Stimulated activated CD8-positive, alpha-beta memory T cell treated with anti-CD3 and anti-CD28 coated beads, Interleukin-7, amount 100 ng/mL, for 1 hour (primary cell): Measurements from ENCODE around the gene ZNF497.
"Not testable (repeated sequence)": the region's sequence is repeated elsewhere in the genome, so short reads cannot be mapped to it uniquely, and the experiment has no call there.

ENCODE experiments used
- DNase-seq, 2 donors: peaks; one replicate each; pipeline ENCODE4 v3.0.0-alpha.2; 2020; ENCODE audit warnings: low read depth in 2 of 2

The ZNF497 gene

DNA sequence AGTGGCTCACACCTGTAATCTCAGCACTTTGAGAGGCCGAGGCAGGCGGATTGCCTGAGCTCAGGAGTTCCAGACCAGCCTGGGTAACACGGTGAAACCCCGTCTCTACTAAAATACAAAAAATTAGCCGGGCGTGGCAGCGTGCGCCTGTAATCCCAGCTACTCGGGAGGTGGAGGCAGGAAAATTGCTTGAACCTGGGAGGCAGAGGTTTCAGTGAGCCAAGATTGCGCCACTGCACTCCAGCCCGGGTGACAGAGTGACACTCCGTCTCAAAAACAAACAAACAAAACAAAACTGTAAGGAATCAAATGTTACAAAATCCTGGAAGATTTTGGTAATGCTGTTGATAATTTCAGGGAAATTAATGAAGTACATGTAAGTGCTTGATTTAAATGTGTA lies 14.5 kb downstream of the ZNF497 start:
- DNase-seq: not testable (repeated sequence)

DNA sequence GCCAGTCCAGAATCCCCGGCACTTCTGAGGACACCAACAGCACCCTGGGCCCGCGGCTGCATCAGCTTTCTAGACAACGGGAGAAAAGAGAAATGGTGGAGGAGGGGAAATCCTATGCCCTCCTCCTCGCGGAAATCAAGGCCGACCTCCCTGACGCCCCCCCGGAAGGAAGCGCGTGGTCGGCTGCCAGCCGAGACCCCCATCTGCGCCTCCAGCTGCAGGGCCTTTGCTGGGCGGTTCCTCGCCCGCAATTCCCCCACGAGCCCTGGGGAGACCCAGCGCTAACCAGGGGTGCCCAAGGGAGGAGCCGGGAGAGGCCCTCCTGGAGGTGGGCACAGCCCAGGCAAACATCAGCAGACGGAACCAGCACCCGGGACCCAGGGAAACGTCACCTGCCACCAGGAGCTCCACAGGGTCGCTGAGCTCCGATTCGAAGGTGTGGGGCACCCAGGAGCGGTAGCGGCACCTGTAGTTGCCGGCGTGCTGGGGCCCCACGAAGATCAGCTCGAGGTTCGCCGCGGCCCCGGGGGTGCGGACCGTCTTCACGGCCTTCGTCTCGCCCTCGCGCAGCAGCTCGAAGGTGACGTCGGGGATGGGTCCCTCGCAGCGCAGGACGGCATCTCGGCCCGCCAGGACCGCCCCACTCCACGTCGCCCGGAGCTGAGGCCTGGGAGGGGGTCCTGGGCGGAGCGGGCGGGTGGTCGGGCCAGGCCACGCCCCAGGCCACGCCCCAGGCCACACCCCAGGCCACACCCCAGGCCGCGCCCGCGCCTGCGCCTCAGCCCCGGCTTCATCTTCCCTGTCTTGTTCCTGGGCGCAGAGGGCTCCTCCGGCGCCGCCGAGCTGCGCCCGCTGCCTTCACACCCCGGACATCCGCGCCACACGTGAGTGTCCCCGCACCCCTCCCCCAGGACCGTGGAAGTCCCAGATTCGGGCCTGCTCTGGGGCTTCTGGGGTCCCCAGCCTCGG lies 15.3 kb downstream of the ZNF497 start:
- DNase-seq: peak; percentile 45

DNA sequence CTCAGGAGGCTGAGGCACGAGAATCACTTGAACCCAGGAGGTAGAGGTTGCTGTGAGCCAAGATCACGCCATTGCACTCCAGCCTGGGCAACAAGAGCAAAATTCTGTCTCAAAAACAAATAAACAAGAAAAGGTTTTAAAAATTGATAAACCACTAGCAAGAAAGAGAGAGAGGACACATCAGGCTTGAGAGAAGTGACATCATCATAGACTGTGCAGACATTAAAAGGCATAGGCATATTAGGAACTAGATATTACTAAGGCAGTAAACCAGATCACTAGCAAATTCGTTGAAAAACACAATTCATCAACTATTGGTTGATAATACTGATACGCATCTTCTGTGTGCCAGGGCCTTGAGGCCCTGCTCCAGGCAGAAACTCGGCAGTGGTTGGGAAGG lies 17.0 kb downstream of the ZNF497 start:
- no peak for DNase-seq

DNA sequence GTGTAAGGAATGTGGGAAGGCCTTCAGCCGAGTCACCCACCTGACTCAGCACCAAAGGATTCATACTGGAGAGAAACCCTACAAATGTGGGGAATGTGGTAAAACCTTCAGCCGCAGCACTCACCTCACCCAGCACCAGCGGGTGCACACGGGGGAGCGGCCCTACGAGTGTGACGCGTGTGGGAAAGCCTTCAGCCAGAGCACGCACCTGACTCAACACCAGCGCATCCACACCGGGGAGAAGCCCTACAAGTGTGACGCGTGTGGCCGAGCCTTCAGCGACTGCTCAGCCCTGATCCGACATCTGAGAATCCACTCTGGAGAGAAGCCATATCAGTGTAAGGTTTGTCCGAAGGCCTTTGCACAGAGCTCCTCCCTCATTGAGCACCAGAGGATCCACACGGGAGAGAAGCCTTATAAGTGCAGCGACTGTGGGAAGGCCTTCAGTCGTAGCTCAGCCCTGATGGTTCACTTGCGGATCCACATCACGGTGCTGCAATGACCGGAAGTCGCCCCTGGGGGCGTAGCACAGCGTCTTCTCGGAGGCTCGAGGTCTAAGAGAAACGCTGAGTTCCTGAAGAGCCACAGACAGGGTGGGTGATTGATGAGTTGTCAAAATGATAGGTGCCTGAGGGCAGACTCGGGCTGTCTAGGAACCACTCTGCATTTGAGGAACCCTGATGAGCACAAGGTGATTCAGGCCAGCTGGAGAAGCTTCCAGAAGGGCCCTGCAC lies 23.6 kb downstream of the ZNF497 start:
- no peak for DNase-seq

DNA sequence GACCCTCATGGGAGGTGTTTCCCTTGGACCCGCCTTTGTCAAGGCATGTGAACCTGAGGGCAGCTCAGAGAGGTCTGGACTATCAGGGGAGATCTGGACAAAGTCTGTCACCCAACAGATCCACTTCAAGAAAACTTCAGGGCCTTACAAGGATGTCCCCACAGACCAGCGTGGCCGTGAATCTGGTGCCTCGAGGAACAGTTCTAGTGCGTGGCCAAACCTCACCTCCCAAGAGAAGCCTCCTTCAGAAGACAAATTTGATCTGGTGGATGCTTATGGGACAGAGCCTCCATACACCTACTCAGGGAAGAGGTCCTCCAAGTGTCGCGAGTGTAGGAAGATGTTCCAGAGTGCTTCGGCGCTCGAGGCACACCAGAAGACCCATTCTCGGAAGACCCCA lies 24.2 kb downstream of the ZNF497 start:
- DNase-seq: no peak

DNA sequence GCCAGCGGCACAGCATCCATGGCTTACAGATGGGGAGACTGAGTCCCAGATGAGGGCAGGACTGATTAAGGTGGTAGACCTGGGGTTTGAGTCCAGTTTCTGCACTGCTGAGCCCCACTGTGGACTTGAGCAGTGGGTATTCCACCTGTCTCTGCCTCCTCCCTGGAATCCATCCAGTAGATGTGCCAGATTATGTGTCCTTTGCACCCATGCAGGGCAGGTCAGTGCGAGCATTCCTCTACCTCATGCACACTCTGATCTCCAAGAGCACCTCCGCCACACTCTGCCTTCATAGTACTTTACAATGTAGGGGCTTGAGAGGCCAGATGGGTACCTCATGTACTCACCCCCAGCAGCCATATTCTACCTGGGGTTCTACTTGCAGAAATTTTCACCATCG lies 25.7 kb downstream of the ZNF497 start:
- no peak for DNase-seq

DNA sequence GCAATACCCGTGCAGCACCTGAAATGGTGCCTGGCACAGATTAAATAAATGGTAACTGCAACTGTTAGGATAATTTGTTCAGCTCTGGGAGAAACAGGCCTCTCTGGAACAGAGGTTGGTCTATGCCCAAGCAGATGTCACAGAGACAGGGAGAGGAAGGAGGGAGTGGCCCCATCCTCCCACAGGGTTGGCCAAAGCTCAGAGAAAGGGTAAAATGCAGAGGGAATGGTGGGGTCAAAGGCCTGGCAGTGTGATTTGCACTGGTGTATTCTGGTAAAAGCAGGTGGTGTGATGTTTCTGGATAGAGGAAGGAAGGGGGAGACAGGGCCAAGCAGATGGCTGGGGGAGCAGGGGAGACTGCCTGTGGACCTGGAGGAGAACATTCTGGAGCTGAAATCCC lies 26.3 kb downstream of the ZNF497 start:
- DNase-seq: no peak

DNA sequence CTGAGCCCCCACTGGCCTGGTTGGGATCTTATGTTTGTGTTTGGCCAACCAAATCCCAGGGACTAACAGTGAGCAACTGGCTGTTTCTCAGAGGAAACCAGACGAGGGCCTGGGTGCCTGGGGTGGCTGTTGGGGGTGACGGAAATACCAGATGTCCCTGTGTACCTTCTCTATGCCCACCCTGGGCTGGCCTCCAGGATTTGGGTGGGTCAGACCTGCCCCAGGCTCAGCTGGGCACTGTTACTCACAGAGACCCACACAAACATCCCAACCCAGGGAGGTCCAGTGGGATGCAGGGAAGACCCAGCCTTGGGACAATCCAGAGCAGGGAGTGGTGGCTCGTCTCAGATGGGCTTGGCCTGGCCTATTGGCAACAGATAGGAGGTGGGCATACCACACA lies 26.9 kb downstream of the ZNF497 start:
- DNase-seq: no peak

DNA sequence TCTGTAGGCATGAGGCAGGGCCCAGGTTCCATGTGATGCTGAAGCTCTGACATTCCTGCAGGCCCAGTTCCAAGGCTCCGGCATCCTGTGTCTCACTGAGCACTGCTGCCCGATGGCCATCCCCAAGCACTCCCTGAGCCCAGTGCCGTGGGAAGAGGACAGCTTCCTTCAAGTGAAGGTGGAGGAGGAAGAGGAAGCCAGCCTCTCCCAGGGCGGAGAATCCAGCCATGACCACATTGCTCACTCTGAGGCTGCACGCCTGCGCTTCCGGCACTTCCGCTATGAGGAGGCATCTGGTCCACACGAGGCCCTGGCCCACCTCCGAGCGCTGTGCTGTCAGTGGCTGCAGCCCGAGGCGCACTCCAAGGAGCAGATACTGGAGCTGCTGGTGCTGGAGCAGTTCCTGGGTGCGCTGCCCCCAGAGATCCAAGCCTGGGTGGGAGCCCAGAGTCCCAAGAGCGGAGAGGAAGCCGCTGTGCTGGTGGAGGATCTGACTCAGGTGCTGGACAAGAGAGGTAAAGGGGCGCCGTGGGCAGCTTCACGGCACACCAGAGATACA lies 27.8 kb downstream of the ZNF497 start:
- no peak for DNase-seq

DNA sequence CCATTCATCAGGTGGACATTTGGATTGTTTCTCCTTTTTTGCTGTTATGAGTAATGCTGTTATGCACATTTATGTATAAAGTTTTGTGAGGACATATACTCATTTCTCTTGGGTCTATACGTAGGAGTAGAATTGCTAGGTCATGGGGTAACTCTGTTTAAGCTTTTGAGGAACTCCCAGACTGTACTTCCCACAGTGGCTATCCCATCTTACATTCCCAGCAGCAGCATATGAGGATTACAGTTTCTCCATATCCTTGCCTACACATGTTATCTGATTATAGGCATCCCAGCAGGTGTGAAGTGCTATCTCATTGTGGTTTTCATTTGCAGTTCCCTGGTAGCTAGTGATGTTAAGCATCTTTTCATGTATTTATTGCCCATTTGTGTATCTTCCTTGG lies 29.9 kb downstream of the ZNF497 start:
- no peak for DNase-seq

DNA sequence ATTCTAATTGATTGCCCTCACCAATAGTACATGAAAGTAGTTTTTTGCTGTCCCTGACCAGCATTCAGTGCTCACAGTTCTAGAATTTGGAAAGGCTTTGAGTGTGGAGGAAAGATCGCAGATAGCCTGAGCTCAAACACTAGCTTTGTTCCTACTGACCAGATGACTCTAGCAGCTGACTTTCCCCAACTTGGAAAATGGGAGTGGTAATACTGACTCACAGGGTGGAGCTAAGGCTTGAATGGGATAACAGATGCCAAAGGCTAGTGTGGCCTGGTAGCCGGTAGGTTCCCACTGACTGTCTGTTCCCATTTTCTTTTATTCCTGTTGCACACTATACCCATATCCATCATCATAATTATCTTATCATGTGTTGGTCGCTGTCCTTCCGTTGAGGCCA lies 32.1 kb downstream of the ZNF497 start:
- DNase-seq: no peak

DNA sequence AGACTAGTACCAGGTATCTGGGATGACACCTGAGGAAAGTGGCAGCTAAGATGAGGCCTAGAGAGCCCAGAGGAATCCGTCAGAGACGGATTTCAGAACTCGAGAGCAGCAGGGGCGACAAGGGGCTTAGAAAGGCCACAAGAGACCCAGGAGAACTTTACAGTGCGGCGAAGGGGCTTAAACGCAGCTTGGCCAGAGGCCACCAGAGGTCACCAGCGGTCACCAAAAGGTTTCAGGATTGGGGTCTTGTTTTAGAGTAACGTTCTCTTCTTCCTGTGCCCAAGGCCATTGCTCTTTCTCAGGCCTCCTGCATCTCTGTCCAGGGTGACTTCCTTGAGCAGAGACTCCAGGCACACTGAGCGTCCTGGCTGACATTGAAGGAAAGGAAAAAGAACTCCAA lies 33.6 kb downstream of the ZNF497 start:
- no peak for DNase-seq

DNA sequence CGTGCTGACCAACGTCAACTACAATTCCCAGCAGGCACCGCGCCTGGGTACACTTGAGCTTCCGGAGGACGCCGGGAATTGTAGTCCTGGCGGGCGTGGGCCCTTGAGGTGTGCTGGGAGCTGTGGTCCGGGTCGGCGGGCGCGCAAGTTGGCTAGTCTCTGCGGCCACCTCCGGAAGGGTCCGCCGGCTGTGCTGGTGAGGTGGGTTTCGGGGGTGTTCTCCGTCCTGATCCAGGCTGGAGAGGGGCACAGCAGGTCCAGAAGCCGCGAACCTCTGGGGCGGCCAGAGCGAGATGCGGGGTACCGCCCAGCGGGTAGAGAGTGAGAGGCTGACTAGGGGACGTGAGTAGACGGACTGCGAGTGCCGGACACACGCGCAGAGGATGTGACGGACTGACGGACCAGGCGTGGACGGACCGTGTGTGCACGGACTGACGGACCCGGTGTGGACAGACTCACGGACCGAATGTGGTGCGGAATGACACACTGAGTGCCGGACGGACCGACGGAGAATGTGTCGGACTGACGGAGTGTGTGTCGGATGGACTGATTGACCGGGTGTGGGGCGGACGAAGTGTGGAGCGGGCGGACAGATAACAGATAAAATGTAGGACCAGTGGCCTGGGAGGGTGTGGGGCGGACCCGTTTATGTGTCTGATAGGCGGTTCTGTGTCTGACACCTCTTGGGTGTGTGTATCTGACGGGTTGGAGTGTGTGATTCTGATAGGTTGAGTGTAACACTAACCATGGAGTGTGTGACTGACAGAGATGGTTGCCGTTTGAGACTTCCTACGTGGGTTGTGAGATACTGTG lies 35.4 kb downstream of the ZNF497 start, which contains the start of gene ZSCAN22:
TSS of gene ZSCAN22 (plus strand) at position 81 of the 813 bp plus-strand sequence. CDS start 7,809 bp downstream, outside the sequence.
- peak; percentile 76 to 77 for DNase-seq

DNA sequence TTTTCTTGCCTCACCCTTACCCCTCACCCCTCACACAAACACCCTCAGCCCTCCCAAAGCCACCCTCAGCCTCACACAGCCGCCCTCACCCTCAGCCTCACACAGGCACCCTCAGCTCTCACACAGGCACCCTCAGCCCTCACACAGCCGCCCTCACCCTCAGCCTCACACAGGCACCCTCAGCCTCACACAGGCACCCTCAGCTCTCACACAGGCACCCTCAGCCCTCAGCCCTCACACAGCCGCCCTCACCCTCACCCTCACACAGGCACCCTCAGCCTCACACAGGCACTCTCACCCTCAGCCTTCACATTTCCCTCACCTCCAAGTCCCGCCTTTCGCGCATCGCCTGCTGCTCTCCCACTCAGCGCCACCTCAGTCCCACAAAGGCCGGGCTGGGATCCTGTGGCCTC lies 36.0 kb downstream of the ZNF497 start:
- no peak for DNase-seq

DNA sequence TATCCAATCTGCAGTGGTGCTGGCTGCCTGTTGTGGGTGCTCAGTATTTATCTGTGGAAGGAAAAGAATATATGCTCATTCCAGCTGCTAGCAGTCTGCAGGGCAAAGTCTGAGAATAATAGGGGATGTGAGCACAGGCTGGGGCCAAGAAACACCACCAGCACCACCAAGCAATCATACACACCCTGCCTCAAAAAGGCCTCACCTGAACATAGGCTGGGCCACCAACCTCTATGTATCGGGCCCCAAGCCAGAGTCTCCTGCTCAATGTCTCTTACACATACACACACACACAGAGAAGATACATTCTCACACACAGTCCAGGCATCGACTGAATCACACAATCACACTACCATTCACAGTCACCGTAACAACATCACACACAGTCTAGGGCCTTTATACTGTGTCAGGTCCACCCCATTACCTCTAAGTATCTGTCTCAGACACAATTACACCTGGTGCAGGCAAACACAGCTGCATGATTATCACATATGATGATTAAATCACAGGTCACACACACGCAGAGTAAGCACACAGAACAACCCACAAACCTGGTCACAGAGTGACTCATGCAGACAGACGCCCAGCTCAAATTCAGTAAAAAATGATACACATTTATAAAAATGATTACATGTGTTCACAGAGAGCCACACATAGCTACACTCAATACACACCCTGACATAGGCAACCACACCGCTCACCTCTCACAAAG lies 37.1 kb downstream of the ZNF497 start:
- no peak for DNase-seq

DNA sequence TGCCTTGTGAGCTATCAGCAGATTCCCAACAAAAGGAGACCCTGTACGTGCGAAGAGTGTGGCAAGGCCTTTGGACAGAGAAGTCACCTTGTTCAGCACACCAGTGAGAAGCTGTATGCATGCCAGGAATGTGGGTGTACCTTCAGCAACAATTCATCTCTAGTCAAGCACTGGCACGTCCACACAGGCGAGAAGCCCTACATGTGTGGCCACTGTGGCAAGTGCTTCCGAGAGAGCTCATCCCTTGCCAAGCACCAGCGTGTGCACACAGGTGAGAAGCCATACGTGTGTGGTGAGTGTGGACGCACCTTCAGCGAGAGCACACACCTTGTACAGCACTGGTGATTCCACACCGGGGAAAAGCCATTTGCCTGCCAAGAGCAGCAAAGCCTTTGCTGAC lies 43.3 kb downstream of the ZNF497 start:
- DNase-seq: no peak

DNA sequence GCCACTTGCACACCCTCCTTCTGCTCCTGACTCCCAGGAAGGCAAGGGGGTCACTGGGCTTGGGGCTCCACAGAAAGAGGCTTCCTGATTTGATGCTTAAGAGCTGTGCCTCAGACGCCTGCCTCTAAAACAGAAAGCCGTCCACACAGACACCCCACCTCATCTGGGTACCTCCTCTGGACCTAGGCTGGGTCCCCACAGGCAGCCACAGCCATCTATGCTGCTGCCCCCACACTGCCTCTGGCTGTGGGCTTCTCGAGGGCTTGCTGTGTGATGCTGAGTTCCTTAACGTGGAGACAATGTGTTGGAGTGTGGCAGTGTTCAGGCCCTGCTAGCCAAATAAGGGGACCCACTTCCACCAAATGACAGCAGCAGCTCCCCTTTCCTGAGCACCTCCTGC lies 44.3 kb downstream of the ZNF497 start:
- DNase-seq: no peak

DNA sequence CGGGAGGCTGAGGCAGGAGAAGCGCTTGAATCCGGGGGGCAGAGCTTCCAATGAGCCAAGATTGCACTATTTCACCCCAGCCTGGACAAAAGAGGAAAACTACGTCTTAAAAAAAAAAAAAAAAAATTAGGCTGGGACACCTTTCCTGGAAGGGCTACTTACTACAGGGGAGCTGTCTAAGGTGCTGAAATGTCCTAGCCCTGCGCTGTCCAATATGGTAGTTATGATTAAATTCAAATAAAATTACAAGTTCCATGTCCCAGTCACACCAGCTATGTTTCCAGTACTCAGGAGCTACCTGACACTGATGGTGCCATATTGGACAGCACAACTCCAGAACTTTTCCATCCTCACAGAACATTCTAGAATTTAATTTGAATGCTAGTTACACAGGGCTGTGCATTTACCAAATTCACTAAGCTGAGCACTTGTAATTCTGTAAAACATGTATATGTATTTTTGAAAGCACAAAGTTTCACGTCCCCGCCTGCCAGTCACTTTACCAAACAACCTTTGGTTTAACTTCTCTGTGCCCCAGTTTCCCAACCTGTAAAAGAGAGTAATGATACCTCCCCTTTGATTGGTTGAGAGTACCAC lies 45.0 kb downstream of the ZNF497 start:
- DNase-seq: no peak

DNA sequence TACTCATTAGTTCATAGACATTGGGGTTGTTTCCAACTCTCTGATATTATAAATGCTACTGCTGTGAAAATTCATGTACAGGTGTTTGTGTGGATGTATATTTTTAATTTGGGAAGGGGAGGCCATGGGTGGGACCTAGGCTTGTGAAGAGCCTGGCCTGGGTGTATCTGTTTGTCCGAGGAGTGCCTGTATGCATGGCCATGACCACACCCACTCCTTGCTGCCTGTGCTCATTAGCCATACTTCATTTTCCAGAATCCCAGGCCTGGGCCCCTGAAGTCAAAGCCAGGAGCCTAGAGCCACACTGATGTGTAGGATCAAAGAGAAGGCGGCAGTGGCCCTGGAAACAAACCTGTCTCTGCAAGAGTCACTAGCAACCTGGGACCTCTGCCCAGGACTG lies 47.0 kb downstream of the ZNF497 start:
- no peak for DNase-seq

DNA sequence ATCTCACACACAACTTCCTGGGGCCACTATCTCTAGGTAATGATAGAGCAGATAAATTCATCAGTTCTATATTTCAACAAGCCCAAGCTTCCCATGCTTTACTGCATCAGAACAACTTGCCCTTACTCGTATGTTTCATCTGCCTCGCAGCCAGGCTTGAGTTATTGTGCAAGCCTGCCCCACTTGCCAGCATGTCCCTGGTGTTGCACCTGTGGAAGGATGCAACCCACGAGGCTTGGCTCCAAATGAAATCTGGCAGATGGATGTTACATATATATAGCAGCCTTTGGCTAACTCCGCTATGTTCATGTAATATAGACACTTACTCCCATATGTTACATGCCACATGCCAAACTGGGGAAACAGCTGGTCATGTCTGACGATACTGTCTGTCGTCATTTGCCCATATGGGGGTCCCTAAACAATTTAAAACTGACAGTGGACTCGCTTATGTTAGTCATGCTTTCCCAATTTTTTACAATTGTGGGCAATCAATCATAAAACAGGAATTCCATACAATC lies 51.1 kb downstream of the ZNF497 start:
- no peak for DNase-seq
